Coronary artery (tissue), 2 donors: Measurements from ENCODE around the gene ASTL.

ENCODE experiments used
- DNase-seq: peaks from one replicate; pipeline ENCODE4 v3.0.0-alpha.2; 2017; ENCODE audit warnings: low spot score
- H3K27ac ChIP-seq, 2 donors: fragments of 200-600 bp; sonication (generic); one replicate each; pipeline ENCODE4 v1.5.1; 2016 to 2019
- H3K4me3 ChIP-seq: fragments of 200-600 bp; sonication (generic); 2 replicates; pipeline ENCODE4 v1.5.1; 2016; ENCODE audit warnings: mild to moderate bottlenecking, moderate library complexity
- TF ChIP-seq, protein P1 (sequence below): fragments of 200-600 bp; sonication (generic); IDR thresholded peaks from one replicate; pipeline ENCODE4 v1.5.1; 2019; ENCODE audit warnings: antibody characterized with exemption

The ASTL gene

DNA sequence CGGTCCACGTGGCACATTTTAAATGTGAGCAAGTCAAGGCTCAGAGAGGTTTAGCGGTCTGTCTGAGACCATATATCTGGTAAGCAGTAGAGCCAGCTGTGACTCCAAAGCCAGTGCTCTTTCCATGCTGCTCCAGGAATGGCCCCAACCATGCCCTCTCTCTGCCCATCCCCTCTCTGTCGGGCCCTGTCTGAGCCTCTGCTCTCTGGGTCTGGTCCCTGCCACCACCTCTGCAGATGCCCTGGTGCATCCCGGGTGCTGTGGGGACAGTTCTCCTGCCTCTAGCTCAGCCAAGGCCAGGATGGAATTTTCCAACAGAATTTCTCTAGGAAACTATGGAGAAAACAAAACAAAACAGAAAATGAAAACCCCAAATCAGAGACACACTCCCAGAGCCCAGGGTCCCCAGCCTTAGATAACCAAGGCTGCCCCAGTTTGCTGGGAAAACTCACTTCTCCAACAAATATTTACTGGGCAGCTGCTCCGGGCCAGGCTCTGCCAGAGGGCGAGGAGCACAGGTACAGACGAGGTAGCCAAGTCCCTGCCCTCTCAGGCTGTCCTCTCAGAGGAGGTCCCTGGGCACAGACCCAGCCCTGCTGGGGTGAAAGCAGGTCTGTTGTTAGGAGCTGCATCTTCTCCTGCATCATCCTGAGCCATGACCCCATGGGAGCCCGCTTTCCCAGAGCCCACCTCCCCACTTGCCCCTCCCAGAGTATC, 31.2 kb downstream of the ASTL start:
- TF ChIP-seq, protein P1, sequence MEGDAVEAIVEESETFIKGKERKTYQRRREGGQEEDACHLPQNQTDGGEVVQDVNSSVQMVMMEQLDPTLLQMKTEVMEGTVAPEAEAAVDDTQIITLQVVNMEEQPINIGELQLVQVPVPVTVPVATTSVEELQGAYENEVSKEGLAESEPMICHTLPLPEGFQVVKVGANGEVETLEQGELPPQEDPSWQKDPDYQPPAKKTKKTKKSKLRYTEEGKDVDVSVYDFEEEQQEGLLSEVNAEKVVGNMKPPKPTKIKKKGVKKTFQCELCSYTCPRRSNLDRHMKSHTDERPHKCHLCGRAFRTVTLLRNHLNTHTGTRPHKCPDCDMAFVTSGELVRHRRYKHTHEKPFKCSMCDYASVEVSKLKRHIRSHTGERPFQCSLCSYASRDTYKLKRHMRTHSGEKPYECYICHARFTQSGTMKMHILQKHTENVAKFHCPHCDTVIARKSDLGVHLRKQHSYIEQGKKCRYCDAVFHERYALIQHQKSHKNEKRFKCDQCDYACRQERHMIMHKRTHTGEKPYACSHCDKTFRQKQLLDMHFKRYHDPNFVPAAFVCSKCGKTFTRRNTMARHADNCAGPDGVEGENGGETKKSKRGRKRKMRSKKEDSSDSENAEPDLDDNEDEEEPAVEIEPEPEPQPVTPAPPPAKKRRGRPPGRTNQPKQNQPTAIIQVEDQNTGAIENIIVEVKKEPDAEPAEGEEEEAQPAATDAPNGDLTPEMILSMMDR, result no peak
- no peak for DNase-seq

DNA sequence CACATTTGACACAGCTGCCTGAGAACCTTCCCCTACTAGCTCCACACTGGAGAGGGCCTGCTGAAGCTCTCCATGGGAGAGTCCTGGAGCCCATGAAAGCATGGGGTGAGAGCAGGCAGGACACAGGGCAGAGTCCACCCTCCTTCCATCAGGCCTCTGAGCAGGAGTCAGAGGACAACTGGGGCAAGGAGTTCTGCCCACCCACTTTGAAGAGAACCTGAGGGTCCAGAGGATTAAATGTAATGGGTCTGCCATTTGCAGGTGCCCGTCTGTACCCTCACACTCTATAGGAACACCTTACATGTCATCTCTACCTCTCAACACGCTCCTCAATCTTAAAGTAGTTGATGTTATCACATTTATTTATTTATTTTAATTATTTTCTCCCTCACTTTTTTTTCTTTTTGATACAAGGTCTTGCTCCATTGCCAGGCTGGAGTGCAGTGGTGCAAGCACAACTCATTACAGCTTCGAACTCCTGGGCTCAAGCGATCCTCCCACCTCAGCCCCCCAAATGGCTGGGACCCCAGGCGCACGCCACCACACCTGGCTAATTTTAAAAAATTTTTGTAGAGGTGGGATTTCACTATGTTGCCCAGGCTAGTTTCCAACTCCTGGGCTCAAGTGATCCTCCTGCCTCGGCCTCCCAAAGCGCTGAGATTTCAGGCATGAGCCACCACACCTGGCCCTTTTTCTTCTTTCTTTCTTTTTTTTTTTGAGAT, 32.1 kb downstream of the ASTL start:
- H3K27ac ChIP-seq, result no peak overlapping the region
- TF ChIP-seq, protein P1, result no peak
- no peak overlapping the region for H3K4me3 ChIP-seq
- DNase-seq, result no peak

More for the DNA sequence above, 31.2 kb downstream of the ASTL start:
- H3K27ac ChIP-seq, result no peak overlapping the region
- H3K4me3 ChIP-seq, result no peak overlapping the region

DNA sequence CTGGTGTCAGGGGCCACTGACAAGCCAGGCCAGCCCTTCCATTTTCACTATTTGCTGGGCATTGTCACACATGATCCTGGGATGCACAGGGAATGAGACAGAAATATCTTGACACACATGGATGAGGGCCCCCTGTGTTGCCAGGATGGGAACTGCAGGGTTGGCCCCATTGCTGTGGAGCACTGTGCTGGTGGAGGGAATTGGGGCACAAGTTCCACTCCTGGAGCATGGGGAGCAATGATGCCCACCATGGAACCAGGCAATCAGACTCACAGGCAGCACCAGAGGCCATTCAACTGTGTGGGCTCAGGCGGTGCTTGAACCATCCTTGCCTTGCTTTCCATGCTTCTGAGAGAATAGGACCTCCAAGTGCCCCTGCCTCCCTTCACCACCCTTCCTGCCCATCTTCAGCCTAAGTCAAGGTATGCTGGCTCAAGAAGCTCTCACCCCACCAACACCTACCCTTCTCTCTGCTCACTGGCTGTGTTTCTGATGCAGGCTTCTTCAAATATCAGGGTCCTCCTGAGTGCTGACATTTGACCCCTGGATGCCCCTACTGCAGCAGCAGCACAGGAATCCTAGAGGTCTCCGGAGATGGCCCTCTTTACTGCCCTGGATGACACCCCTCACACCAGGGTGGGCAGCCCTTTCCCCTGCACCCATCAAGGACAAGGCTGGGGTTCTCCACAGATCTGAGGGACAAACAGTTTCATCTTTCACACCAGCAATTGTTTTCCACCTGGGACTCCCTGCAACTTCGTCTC, 33.0 kb downstream of the ASTL start:
- TF ChIP-seq, protein P1, result no peak
- no peak for DNase-seq
- no peak overlapping the region for H3K27ac ChIP-seq
- H3K4me3 ChIP-seq, result no peak overlapping the region

DNA sequence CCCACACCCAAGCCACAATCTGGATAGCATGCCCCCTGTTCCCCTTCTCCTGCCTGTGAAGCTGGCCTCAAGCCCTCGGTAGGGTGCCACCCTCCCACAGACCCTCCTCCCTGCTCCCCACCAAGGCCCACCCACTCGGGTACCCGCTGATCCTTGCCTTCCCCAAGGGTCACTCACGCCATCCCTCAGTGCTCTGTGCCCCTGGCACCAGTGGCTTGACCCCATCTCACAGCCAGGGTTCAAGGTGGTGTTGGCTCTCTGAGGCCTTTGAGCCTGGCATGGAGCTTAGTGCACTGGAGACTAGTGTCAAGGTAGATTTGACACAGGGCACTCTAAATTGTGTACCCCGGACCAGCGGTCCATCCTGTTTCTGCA, 33.8 kb downstream of the ASTL start:
- no peak overlapping the region for H3K4me3 ChIP-seq
- peak overlapping the region in 1 of 2 donors; percentile 37 for H3K27ac ChIP-seq
- TF ChIP-seq, protein P1, result no peak
- DNase-seq, result no peak

DNA sequence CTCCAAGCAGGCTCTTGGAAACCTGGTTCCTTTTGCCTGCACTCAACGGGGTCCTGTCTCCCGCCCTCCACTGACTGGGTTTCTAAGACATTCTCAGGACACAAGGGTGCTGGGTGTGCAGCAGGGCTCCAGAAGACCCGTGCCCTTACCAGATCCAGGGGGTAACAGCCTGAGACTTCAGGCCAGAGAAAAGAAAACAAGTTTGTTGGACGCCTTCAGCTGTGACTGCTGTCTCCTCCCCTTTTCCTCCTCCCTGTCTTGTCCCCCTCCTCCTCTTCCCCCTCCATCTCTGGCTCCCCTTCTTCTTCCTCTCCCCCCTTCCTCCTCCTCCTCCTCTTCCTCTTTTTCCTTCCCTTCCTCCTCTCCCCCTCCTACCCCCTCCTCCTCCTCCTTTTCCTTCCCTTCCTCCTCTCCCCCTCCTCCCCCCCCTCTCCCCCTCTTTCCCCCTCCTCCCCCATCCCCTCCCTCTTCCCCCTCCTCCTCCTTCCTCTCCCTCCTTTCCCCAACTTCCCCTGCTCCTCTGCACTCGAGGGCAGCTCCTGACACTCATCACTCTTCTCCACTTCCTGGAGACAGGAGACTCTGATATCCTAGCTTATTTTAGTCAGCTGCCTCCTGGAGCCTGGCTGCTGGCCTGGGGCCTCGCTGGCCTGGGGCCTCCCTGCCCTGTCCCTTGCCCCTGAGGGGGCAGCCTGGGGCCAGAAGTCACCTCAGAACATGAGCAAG, 34.4 kb downstream of the ASTL start:
- TF ChIP-seq, protein P1, result no peak
- peak; percentile 69 for DNase-seq
- H3K27ac ChIP-seq, result peak overlapping the region in 1 of 2 donors; percentile 37
- H3K4me3 ChIP-seq, result no peak overlapping the region

DNA sequence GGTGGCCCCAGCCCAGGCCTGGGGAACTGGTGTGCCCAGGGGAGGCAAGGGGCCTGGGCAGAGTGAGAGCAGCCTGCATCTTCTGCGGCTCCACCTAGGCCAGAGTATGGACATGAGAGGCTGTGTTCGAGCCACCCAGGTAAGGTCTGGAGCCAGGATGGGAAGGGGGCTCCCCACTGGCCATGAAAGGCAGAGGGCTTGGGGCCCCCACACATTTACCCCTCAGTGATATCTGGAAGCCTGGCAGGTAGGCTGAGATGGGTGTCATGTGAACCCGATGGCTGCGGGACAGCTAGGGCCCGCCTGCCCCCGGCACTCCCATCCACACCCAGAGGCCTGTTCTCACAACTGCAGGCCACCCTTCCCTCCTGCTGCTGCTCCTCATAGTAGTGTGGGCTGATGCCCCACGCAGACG, 35.1 kb downstream of the ASTL start:
- no peak overlapping the region for H3K4me3 ChIP-seq
- TF ChIP-seq, protein P1, result no peak
- peak; percentile 64 for DNase-seq
- H3K27ac ChIP-seq, result no peak overlapping the region
